Mononuclear cell (primary cell): ENCODE measurements around the gene EMX2. TPM values are rescaled to one million over a fixed set of nuclear protein-coding genes. Genes with fewer than 3 reads are reported as not detected.
"Not testable (repeated sequence)": the region's sequence is repeated elsewhere in the genome, so short reads cannot be mapped to it uniquely, and the experiment has no call there.

Source experiments
- H3K27me3 ChIP-seq: 2 replicates; pipeline ENCODE4 v1.6.0; 2011; ENCODE audit warnings: low read length, control low read depth; ENCODE audit not compliant: insufficient read depth
- H3K4me1 ChIP-seq: 2 replicates; pipeline ENCODE4 v1.5.1; 2011; ENCODE audit warnings: mild to moderate bottlenecking, low read length, control low read depth; ENCODE audit not compliant: insufficient read depth
- H3K4me3 ChIP-seq: 2 replicates; pipeline ENCODE4 v1.5.1; 2011; ENCODE audit warnings: mild to moderate bottlenecking, low read length, moderate library complexity
- H3K9me3 ChIP-seq: 2 replicates; pipeline ENCODE4 v1.5.1; 2011; ENCODE audit warnings: low read depth, mild to moderate bottlenecking, control low read depth, low read length
- total RNA-seq: library from RNA; depleted of rRNA; stranded (reverse); fragments of >200 nt; gene quantifications from one replicate; pipeline ENCODE4 v1.2.3, GENCODE V29; 2012

EMX2 gene
- total RNA-seq, 1 donor, result 0.10 TPM

GRCh38 chr10:117584831-117585230 lies 42.3 kb downstream of the EMX2 start:
- not testable (repeated sequence) for H3K4me3 ChIP-seq, H3K4me1 ChIP-seq, H3K27me3 ChIP-seq, H3K9me3 ChIP-seq

- Histone ChIP-seq H3K4me3 (no peak overlapping the region), H3K9me3 (no peaks in the 10 kb centered on the region), H3K27me3 (no peaks in the 10 kb centered on the region)
Observed at GRCh38 chr10:117587036-117587435, 44.5 kb downstream of the EMX2 start.

DNA sequence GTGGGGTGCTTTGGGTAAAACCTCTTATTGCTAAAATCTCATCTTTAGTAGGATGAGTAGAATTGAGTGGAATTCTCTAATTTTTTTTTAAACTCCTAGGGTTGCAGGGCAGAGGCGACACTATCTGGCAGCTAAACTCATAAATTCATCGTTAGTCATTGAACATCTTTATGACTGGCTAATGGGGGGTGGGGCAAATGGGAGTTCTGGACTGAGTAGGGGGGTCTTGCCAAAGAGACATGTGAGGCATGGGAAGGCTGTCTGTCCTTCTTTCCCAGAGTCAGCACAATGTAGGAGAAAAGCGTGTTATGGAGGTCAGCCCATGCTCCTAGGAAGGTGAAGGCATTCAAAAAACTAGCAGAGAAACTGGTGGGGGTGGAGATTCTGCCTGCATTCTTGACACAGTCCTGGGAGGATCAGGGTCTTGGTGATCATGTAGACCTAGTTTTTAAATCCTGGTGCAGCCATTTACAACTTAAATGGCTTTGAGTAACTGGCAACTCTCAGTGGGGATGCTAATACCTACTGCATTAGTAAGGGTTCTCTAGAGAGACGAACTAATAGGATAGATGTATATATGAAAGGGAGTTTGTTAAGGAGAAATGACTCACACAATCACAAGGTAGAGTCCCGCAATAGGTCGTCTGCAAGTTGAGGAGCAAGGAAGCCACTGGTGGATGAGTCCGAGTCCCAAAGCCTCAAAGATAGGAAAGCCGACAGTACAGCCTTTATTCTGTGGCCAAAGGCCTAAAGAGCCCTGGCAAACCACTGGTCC lies 47.7 kb downstream of the EMX2 start:
- no peaks in the 10 kb centered on the region for H3K4me1 ChIP-seq
- no peaks in the 10 kb centered on the region for H3K9me3 ChIP-seq
- H3K27me3 ChIP-seq, result no peaks in the 10 kb centered on the region
- no peak overlapping the region for H3K4me3 ChIP-seq

More at GRCh38 chr10:117587036-117587435, 44.5 kb downstream of the EMX2 start:
- no peaks in the 10 kb centered on the region for H3K4me1 ChIP-seq

- no peaks in the 10 kb centered on the region for H3K27me3 ChIP-seq
- no peaks in the 10 kb centered on the region for H3K9me3 ChIP-seq
- no peaks in the 10 kb centered on the region for H3K4me1 ChIP-seq
- no peak overlapping the region for H3K4me3 ChIP-seq
Observed at GRCh38 chr10:117591043-117591442, 48.5 kb downstream of the EMX2 start.

GRCh38 chr10:117594722-117595121 lies 52.2 kb downstream of the EMX2 start:
- Histone ChIP-seq H3K9me3 (no peaks in the 10 kb centered on the region), H3K27me3 (peaks cover 2% of the 10 kb centered on the region), H3K4me1 (no peaks in the 10 kb centered on the region), H3K4me3 (no peak overlapping the region)

GRCh38 chr10:117596706-117597105 lies 54.2 kb downstream of the EMX2 start:
- Histone ChIP-seq H3K9me3 (no peaks in the 10 kb centered on the region), H3K27me3 (peaks cover 2% of the 10 kb centered on the region), H3K4me1 (no peaks in the 10 kb centered on the region), H3K4me3 (no peak overlapping the region)

GRCh38 chr10:117597216-117597615 lies 54.7 kb downstream of the EMX2 start:
- H3K4me1 ChIP-seq, result no peaks in the 10 kb centered on the region
- no peak overlapping the region for H3K4me3 ChIP-seq
- peaks cover 2% of the 10 kb centered on the region for H3K27me3 ChIP-seq
- no peaks in the 10 kb centered on the region for H3K9me3 ChIP-seq

Other genes with a start within 250 kb of the EMX2 start
- 53.1 TPM for gene PDZD8, start 167.3 kb upstream of the EMX2 start, total RNA-seq